ENCODE results near the gene MID1.
A peak's percentile ranks its signal among the peaks of the same experiment; 100 is the strongest.

Gene MID1

DNA sequence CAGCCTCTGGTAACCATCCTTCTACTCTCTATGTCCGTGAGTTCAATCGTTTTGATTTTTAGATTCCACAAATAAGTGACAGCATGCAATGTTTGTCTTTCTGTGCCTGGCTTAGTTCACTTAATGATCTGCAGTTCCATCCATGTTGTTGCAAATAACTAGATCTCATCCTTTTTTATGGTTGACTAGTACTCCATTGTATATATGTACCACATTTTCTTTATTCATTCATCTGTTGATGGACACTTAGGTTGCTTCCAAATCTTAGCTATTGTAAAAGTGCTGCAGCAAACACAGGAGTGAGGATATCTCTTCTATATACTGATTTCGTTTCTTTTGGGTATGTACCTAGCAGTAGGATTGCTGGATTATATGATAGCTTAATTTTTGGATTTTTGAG, 140.9 kb downstream of the MID1 start:
- TF ChIP-seq CTCF (conservative IDR thresholded peaks at IDR 0.05; ENCODE audit: low read depth, low read length): no peak
- DNase-seq (ENCODE audit: low read depth): no peak
- H3K4me3 ChIP-seq (ENCODE audit: low read depth, low read length): no peak overlapping the region

GRCh38 chrX:10477525-10477924, 142.9 kb downstream of the MID1 start:
- TF ChIP-seq CTCF (conservative IDR thresholded peaks at IDR 0.05; ENCODE audit: low read depth, low read length): no peak
- no peak for DNase-seq (ENCODE audit: low read depth)
- H3K4me3 ChIP-seq (ENCODE audit: low read depth, low read length): no peak overlapping the region

GRCh38 chrX:10474913-10475568, 145.3 kb downstream of the MID1 start:
- H3K4me3 ChIP-seq (ENCODE audit: low read depth, low read length): no peak overlapping the region
- no peak for TF ChIP-seq CTCF (conservative IDR thresholded peaks at IDR 0.05; ENCODE audit: low read depth, low read length)
- DNase-seq (ENCODE audit: low read depth): no peak

- no peak for TF ChIP-seq CTCF (conservative IDR thresholded peaks at IDR 0.05; ENCODE audit: low read depth, low read length)
- no peak for DNase-seq (ENCODE audit: low read depth)
- H3K4me3 ChIP-seq (ENCODE audit: low read depth, low read length): no peak overlapping the region
Observed at GRCh38 chrX:10474510-10474909, 145.9 kb downstream of the MID1 start.

- no peak for DNase-seq (ENCODE audit: low read depth)
- no peak for TF ChIP-seq CTCF (conservative IDR thresholded peaks at IDR 0.05; ENCODE audit: low read depth, low read length)
- H3K4me3 ChIP-seq (ENCODE audit: low read depth, low read length): no peak overlapping the region
Observed at GRCh38 chrX:10471418-10471817, 149.0 kb downstream of the MID1 start.

DNA sequence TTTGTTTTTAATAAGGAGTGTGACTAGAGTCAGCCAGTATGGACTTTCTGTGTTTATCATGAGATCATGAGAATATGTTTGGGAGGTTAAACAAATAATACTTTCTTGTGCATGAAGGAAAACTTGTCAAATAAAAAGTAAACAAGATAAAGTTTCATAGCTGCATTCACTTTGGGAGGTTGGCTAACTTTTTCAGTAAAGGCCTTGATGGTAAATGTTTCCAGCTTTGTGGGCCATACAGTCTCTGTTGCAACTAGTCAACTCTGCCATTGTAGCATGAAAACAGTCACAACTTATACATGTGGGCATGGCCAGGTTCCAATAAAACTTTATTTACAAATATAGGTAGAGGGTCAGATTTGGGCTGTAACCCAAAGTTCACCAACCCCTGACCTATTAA, 150.4 kb downstream of the MID1 start:
- H3K4me3 ChIP-seq (ENCODE audit: low read depth, low read length): no peak overlapping the region
- no peak for TF ChIP-seq CTCF (conservative IDR thresholded peaks at IDR 0.05; ENCODE audit: low read depth, low read length)
- no peak for DNase-seq (ENCODE audit: low read depth)

DNA sequence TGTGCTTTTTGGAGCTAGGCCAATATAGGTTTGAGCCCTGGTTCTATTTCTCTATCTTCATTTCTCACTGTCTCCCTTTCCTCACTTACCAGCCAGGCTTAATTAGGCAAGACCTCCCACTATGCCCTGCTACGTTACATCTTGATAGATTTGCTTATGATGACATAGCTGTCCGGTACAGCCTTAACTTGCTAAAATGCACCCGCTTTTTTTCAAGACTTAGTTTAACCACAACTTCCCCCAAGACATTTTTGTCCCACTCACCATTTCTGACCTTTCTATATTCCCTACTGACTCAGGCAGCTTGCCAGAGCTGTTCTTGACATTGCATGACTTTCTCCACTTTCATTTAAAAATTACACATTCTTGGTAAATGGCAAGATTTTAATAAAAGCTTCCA, 152.6 kb downstream of the MID1 start:
- peak; percentile 89 for DNase-seq (ENCODE audit: low read depth)
- TF ChIP-seq CTCF (conservative IDR thresholded peaks at IDR 0.05; ENCODE audit: low read depth, low read length): no peak

More for the DNA sequence above, 152.6 kb downstream of the MID1 start:
- no peak overlapping the region for H3K4me3 ChIP-seq (ENCODE audit: low read depth, low read length)
